Ovary (tissue), 9 donors: ENCODE measurements around the gene TBC1D16. TPM values are rescaled to one million over a fixed set of nuclear protein-coding genes. Genes with fewer than 3 reads are reported as not detected.

ENCODE experiments used
- DNase-seq, 5 donors: peaks; one replicate each; pipeline ENCODE4 v3.0.0-alpha.2; 2019 to 2020
- H3K27ac ChIP-seq, 2 donors: fragments of 200-600 bp; one replicate each; pipeline versions ENCODE4 v1.5.1 to v1.8.0; 2019 to 2022
- H3K27me3 ChIP-seq: fragments of 200-600 bp; one replicate; pipeline ENCODE4 v1.8.0; 2022
- H3K36me3 ChIP-seq: fragments of 200-600 bp; sonication (generic); one replicate; pipeline ENCODE4 v1.5.1; 2019
- H3K4me1 ChIP-seq: one replicate; pipeline ENCODE4 v1.8.1; 2013; ENCODE audit warnings: mild to moderate bottlenecking, moderate library complexity; ENCODE audit not compliant: insufficient read depth
- H3K4me3 ChIP-seq: fragments of 200-600 bp; sonication (generic); one replicate; pipeline ENCODE4 v1.5.1; 2017
- H3K9me3 ChIP-seq, 2 donors: fragments of 200-600 bp in 1 of 2; sonication (generic) in 1 of 2; one replicate each; pipeline versions ENCODE4 v1.5.1 to v1.8.1; 2013 to 2019; ENCODE audit warnings: mild to moderate bottlenecking in 1 of 2, moderate library complexity in 1 of 2
- CTCF ChIP-seq, 3 donors: fragments of 450-650 bp in 2 of 3; fragments of 200-600 bp in 1 of 3; IDR thresholded peaks; one replicate each; pipeline versions ENCODE4 v1.5.1 to v1.8.0; 2016 to 2022; ENCODE audit warnings: antibody characterized with exemption in 3 of 3, mild to moderate bottlenecking in 1 of 3
- EP300 ChIP-seq: sonication (generic); formaldehyde crosslinking; IDR thresholded peaks from one replicate; pipeline ENCODE4 v1.6.1; 2017; ENCODE audit warnings: antibody characterized with exemption
- POLR2A ChIP-seq: fragments of 450-650 bp; IDR thresholded peaks from one replicate; pipeline ENCODE4 v1.6.1; 2017; ENCODE audit warnings: antibody characterized with exemption, mild to moderate bottlenecking, moderate library complexity
- WGBS, 3 donors: extraction: QIAGEN DNeasy Blood & Tissue Kit in 1 of 3; methylation state at CpG; one replicate each; pipeline versions ENCODE4 v1.1.5 to v1.1.7; 2013 to 2017; 5-methylcytosine and 5-hydroxymethylcytosine counted together
- intact Hi-C, 4 donors: fragments of 100-400 bp; cut with DNase I; formaldehyde crosslinking; loops; one replicate each; pipeline versions ENCODE4 v1.11.0 to v1.15.1; 2022 to 2023
- polyA plus RNA-seq, 2 donors: library from polyadenylated mRNA; stranded (reverse); fragments of 200-250 nt in 1 of 2; fragments of 350-450 nt in 1 of 2; fragmentation: Illumina TruSeq in 1 of 2; extraction: RNeasy Lipid Tissue Mini Kit (QIAGEN cat#74804) in 1 of 2; gene quantifications; one replicate each; pipeline ENCODE4 v1.2.3, GENCODE V29; 2013 to 2014
- total RNA-seq, 7 donors: library from RNA; depleted of rRNA in 2 of 7; stranded (reverse); fragments of >200 nt in 2 of 7; fragmentation: NEBNext Ultra II Directional in 3 of 7; extraction: Animal tissue kit (Norgen Biotek cat#: 25700) in 3 of 7; gene quantifications; one replicate each; pipeline versions ENCODE4 v1.1.0 to v1.2.4, GENCODE V29; 2016 to 2023
- donor health status: DM: no; HTN: no; CAD: no; lungs with moderate emphysema.
- donor health status: DM: no; HTN: no; CAD: no.
- donor health status: Bipolar disorder and iron deficiency.
- donor health status: DM: yes; HTN: yes; CAD: no.
- donor health status: DM: no; HTN: no; CAD: no.
- donor health status: DM: yes; HTN: yes; CAD: no.

TBC1D16 gene
- total and polyA plus RNA-seq, 9 donors, result 9.3 to 40.5 (median 27.1) TPM

- H3K36me3 ChIP-seq, result no peaks in the 10 kb centered on the region
- H3K27ac ChIP-seq, result peak overlapping the region in 1 of 2 donors; percentile 90
- H3K9me3 ChIP-seq, result no peaks in the 10 kb centered on the region
- 50 to 53% (median 51%) methylated on average over 17 to 21 of the region's 21 CpGs for WGBS, 3 donors
- TF ChIP-seq POLR2A (no peak), CTCF (IDR thresholded peaks at IDR 0.05) (no peak), EP300 (no peak)
- peak in 4 of 5 donors; percentile 51 to 63 (median 58) for DNase-seq
- peaks cover 62% of the 10 kb centered on the region for H3K4me1 ChIP-seq
- intact Hi-C loops, result loop anchor here in 3 of 4 donors (2.0 to 5.0 kb wide), 3 partner anchors 148 to 199 kb away; no protein-coding TSS in a partner anchor
- H3K27me3 ChIP-seq, result no peaks in the 10 kb centered on the region
- H3K4me3 ChIP-seq, result no peak overlapping the region
Observed at GRCh38 chr17:79990051-79990592, 45.5 kb downstream of the TBC1D16 start.

DNA sequence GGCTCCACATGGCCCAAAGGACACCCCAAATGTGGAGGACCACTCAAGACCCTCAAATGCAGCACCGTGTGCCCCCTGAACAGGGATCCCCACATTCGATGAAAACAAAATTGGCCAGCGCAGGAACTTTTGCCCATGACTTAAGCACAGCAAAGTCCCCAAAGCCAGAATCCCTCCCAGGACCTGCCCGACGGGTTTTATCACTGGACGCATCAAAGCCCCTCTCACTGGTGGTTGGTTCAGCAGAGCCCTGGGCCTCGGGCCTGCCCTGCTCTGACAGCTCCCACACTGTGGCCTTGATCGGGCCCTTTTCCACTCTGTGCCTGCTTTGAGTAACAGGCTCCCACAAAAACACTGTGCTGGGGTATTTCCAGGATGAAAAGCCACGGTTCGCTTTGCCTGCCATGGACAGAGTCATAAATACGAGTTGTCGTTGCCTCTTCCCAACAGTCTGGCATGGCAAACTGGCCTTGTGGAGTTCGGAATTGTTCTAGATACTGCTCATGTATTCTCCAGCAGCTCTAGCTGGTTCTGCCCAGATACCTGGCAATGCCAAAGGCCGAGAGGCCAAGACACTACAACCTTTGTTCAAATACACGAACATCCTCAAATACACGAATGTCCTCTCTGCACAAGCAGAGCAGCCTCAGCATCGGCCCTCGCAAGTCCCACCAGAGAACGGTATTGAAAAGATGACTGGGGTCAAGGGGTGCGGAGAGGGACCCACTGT is 46.4 kb downstream of the TBC1D16 start:
- no peaks in the 10 kb centered on the region for H3K36me3 ChIP-seq
- H3K9me3 ChIP-seq, result no peaks in the 10 kb centered on the region
- H3K27ac ChIP-seq, result peak overlapping the region; percentile 42 to 90
- peaks cover 65% of the 10 kb centered on the region for H3K4me1 ChIP-seq
- TF ChIP-seq POLR2A (no peak), CTCF (IDR thresholded peaks at IDR 0.05) (no peak), EP300 (no peak)
- DNase-seq, result peak in 3 of 5 donors; percentile 41 to 57 (median 51)
- H3K27me3 ChIP-seq, result no peaks in the 10 kb centered on the region
- H3K4me3 ChIP-seq, result no peak overlapping the region
- WGBS, 3 donors, result 55 to 67% (median 59%) methylated on average over 20 of the region's 20 CpGs
- intact Hi-C loops, result loop anchor here in 3 of 4 donors (5.0 kb wide), 3 partner anchors 42 to 147 kb away; no protein-coding TSS in a partner anchor

DNA sequence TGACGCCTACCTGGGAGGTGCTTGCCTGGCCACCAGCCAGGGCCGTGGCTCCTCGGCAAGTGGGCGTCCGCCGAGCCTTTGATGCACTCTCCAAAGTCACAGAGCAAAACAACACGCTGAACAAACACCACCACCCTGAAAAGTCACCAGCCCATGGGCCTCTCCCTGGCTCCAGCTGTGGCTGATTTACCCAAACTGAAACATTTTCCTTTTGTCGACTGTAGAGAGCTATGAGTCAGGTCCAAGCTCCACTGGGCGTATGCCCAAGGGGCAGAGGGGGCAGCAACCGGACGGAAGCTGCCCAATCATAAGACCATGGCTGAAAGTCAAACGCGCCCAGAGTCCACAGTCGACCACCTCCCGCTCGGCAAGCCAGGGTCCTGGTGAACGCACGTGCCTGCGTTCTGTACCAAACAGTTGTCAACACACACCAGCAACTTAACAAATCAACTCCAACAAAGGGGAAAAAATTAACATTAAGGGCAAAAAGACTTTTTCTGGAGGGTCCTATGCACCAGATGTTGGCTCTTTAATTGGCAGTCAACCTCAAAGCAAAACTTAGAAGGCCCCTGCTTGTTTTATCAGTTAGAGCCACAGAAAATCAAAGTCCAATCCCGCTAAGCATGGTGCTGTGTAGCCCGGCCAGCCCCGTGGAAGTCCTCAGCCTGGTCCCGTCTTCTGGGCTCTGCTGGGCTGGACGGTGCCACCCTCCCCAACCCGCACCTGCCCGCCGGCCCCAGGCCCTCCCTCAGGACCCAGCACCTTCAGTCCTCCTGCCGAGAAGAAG is 47.3 kb downstream of the TBC1D16 start:
- peak; percentile 83 to 89 (median 87) for DNase-seq
- Histone ChIP-seq H3K4me1 (peaks cover 60% of the 10 kb centered on the region), H3K4me3 (no peak overlapping the region), H3K36me3 (no peaks in the 10 kb centered on the region), H3K27me3 (no peaks in the 10 kb centered on the region), H3K27ac (peak overlapping the region; percentile 42 to 90), H3K9me3 (no peaks in the 10 kb centered on the region)
- 10 to 19% (median 16%) methylated on average over 28 of the region's 28 CpGs for WGBS, 3 donors
- TF ChIP-seq EP300 (no peak), CTCF (IDR thresholded peaks at IDR 0.05) (no peak), POLR2A (no peak)
- intact Hi-C loops, result loop anchor here in 3 of 4 donors (5.0 kb wide), 3 partner anchors 41 to 146 kb away; no protein-coding TSS in a partner anchor

DNA sequence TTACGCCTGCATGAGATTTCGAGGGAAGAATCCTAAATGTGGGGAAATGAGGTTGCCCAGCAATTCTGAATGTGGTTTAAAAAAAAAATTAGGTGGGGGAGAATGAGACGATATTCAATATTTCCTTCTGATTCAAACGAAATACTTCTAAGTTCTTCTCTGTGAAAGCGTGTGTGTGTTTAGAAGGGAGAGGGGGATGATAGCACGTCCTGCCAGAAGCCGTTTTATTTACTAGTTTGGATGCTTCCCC is 47.8 kb downstream of the TBC1D16 start:
- intact Hi-C loops, result loop anchor here in 3 of 4 donors (2.0 to 5.0 kb wide), 4 partner anchors 41 to 146 kb away; no protein-coding TSS in a partner anchor
- no peaks in the 10 kb centered on the region for H3K27me3 ChIP-seq

More for the DNA sequence above, 47.8 kb downstream of the TBC1D16 start:
- Histone ChIP-seq H3K9me3 (no peaks in the 10 kb centered on the region), H3K4me3 (no peak overlapping the region), H3K4me1 (peaks cover 55% of the 10 kb centered on the region), H3K36me3 (no peaks in the 10 kb centered on the region), H3K27ac (peak overlapping the region; percentile 42 to 90)
- no peak for DNase-seq
- 9 to 14% (median 14%) methylated on average over 7 of the region's 7 CpGs for WGBS, 3 donors
- TF ChIP-seq EP300 (no peak), CTCF (IDR thresholded peaks at IDR 0.05) (no peak), POLR2A (no peak)
